Measurements from ENCODE around the gene CSNK1G2. TPM values are rescaled to one million over a fixed set of nuclear protein-coding genes. Genes with fewer than 3 reads are reported as not detected.
"Not testable (repeated sequence)": the region's sequence is repeated elsewhere in the genome, so short reads cannot be mapped to it uniquely, and the experiment has no call there.

Gene CSNK1G2
- total RNA-seq, 1 donor: 69.5 TPM

- TF ChIP-seq CTCF (IDR thresholded peaks at IDR 0.05; ENCODE audit: insufficient read depth, low read depth, low read length): no peak
- no peak overlapping the region for H3K4me3 ChIP-seq (ENCODE audit: low read depth, low read length)
- no peak for DNase-seq (ENCODE audit: low read depth)
These were observed 44.8 kb downstream of the CSNK1G2 start for GRCh38 chr19:1985588-1986356.

DNA sequence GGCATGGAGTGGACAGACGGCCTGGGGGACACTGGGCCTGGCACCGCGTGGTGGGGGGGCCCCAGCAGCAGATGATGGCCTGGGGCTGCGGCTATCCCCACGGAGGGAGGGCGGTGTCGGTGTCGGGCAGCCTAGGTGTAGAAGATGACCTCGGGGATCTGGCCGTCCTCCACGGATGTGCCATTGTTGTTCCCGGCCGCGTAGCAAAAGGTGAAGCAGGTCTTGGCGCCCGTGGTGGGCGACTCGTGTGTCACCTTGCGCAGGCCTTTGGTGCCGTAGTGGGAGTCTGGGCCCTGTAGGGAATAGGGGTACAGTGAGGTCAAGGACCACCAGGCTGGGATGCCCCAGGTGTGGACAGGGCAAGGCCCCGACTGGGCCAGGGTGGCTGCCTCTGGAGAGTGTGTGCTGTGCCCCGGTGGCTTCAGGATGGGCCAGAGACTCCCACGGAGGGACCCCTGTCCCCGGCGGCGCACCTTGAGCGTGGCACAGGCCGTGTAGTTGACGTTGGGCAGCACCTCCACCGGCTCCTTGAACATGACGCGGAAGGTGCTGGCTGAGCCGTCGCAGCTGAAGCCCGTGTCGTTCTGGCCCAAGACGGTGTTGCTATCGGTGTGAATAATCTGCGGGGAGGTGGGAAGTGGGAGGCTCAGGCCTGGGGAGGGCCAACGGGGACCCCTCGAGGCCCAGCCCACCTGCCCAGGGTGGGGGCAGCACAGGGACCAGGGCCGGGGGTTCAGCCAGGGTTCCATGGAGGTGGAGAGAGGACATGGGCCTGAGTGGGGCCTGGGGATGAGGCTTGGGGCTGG, 45.6 kb downstream of the CSNK1G2 start:
- no peak for TF ChIP-seq CTCF (IDR thresholded peaks at IDR 0.05; ENCODE audit: insufficient read depth, low read depth, low read length)
- no peak overlapping the region for H3K4me3 ChIP-seq (ENCODE audit: low read depth, low read length)
- no peak for DNase-seq (ENCODE audit: low read depth)

DNA sequence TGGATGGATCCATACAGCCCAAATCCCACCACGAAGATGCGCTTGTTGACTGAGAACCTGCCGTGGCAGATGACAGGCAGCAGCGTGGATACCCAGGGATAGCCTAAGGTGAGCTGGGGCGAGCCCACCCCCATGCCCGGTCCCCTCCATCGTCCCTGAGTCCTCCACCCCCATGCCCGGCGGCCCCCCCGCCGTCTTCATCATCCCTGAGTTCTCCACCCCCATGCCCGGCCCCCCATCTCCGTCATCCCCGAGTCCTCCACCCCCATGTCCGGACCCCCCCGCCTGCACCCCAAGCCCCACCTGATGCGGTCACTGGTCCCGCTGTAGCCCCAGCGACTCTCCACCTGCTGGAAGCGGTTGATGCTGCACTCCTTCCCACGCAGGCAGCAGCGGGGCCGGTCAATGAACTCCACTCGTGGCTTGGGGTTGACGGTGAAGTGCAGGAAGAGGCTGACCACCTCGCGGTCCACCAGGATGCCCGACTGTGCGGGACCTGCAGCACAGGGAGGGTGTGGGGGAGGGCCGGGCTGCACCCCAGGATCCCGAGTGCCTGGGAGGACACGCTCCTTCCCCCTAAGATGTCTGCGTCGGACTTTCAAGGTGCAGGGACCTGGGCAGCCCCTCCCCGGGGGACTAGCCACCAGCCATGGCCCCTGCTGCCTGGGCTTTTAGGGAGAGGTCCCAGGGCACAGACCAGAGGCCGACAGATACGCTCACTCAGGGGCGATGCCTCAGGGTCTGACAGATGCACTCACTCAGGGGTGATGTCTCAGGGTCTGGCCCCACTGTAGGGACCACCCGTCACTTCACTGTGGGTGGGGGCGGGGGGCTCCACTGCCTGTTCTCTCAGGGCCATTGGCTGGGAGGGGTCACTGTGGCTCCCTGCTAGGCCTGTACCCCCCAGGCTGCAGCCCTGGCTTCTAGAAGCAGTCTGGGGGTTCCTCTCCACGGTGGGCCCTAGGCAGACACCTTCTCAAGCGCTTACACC, 46.5 kb downstream of the CSNK1G2 start:
- no peak for DNase-seq (ENCODE audit: low read depth)
- no peak overlapping the region for H3K4me3 ChIP-seq (ENCODE audit: low read depth, low read length)
- TF ChIP-seq CTCF (IDR thresholded peaks at IDR 0.05; ENCODE audit: insufficient read depth, low read depth, low read length): no peak

GRCh38 chr19:1988464-1988863, 47.5 kb downstream of the CSNK1G2 start:
- not testable (repeated sequence) for DNase-seq (ENCODE audit: low read depth); H3K4me3 ChIP-seq (ENCODE audit: low read depth, low read length)

GRCh38 chr19:1989513-1990229, 48.7 kb downstream of the CSNK1G2 start:
- no peak for DNase-seq (ENCODE audit: low read depth)
- H3K4me3 ChIP-seq (ENCODE audit: low read depth, low read length): no peak overlapping the region
- TF ChIP-seq CTCF (IDR thresholded peaks at IDR 0.05; ENCODE audit: insufficient read depth, low read depth, low read length): no peak

GRCh38 chr19:1990230-1991017, 49.5 kb downstream of the CSNK1G2 start:
- TF ChIP-seq CTCF (IDR thresholded peaks at IDR 0.05; ENCODE audit: insufficient read depth, low read depth, low read length): no peak
- no peak overlapping the region for H3K4me3 ChIP-seq (ENCODE audit: low read depth, low read length)
- no peak for DNase-seq (ENCODE audit: low read depth)

Data from fibroblast of villous mesenchyme (primary cell).